Left lobe of liver (tissue), 2 donors: ENCODE data around the gene HELZ. TPM values are rescaled to one million over a fixed set of nuclear protein-coding genes. Genes with fewer than 3 reads are reported as not detected.

Source experiments
- ATAC-seq: fragments of 200-7000 bp; cut with Tn5 transposase; one replicate; pipeline ENCODE4 v1.9.1; 2020; ENCODE audit warnings: mild to moderate bottlenecking, moderate library complexity
- DNase-seq: peaks from one replicate; pipeline ENCODE4 v3.0.0-alpha.2; 2020; ENCODE audit warnings: low spot score
- total RNA-seq: library from RNA; stranded (reverse); gene quantifications from one replicate; pipeline ENCODE4 v1.2.1, GENCODE V29; 2021
- donor health status: DM: no; HTN: no; CAD: no; lungs with moderate emphysema.
- donor health status: DM: no; HTN: yes; CAD: no.

HELZ gene
- total RNA-seq, 1 donor from 2014 or later = 31.7 TPM

DNA sequence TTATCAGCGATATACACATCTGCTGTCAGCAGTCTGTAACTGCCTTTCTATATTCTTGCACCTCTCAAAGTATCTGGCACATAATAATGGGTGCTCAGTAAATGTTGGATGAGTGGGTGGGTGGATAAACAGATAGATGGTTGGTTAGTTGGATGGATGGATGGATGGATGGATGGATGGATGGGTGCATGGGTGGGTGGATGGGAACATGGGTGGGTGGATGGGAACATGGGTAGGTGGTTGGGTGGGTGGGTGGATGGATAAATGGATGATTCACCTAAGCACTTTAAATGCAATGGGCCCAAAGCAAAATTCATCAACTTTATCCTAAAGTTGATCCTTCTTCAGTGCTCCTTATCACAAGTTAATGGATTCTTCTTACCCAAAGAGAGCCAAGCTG is 48.6 kb downstream of the HELZ start:
- DNase-seq (no peak), ATAC-seq (no peak)

DNA sequence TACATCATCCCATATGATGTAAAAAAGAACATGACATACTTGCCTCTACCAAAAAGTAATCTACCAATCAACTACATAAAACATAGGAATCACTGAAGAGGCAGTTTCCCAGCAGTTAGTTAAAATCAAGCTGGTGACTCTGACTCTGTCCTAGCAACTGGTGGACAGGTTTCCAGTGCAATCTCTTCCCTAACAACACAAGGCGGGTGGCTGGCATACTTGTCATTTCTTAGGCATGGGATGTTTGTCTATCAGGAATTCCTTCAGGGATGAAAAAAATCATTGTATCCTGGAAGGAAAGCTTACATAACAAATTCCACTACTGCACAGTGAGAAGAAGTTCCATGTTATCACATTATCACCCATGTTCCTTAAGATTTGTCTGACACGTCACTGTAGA is 50.9 kb downstream of the HELZ start:
- ATAC-seq = peak; percentile 26
- no peak for DNase-seq

DNA sequence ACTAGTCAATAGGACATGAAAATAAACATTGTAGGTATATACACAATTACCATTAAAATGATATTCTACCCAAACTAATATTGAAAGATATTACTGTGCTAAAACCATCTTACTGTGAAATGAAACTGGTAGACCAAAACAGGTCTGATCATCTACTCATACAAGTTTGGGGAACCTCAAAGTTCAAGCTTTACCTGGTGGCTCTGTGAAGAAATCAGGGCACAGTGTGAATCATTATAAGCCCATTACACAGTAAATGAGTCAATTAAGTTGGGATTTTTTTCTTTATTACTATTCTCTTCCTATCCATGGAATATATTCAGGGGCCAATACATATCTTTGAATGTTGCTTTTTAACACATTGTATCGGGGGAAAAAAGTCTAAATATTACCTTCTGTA is 57.1 kb downstream of the HELZ start:
- ATAC-seq (no peak), DNase-seq (no peak)

DNA sequence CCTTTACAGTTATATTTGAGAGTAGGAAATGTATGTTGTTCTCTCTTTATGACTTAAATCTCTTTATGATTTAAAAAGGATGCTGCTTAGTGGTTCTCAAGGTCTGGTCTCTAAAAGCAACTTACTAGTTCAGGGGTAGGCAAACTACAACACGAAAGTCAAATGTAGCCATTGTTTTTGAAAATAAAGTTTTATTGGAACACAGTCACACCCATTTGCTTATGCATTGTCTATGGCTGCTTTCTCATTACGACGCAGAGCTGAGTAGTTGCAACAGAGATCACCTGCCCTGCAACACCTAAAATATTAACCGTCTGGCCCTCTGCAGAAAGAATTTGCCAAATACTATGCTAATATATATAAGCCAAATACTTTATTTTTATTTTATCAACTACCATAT is 58.2 kb downstream of the HELZ start:
- ATAC-seq (no peak), DNase-seq (no peak)

DNA sequence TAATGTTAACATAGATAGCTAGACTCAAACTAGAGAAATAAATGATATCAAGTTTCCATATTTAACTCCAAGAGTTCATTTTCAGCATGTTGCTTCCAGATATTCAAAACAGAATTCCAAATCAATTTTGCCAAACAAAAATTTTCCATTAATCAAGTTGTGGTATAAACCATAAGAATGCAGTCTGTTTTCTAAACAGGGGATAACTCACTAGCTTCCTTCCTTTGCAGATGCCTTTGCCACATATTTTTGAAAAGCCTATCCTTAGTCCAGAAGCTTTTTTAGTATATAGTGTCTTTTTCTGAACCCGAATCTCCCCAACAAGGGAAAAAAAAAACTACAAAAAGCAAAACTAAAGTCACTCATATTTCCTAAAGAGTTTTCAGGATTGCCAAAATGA is 61.5 kb downstream of the HELZ start:
- DNase-seq (no peak), ATAC-seq (no peak)

DNA sequence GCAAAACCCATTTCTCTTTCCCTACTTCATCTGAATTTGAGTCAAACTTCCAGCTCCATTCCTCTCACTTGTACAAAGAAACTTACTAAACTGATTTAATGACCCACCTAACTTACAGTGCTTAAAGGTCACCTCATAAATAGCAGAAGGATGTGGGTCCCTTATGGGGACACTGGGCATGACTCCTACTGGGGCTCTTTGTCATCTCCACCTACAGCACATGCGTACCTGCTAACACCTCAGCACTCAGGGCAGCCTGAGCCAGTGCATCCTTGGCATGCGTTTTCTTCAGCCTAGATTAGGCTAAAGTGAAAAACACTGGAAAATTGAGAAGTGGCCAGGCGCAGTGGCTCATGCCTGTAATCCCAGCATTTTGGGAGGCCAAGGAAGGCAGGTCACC is 63.2 kb downstream of the HELZ start:
- ATAC-seq (peak; percentile 21), DNase-seq (no peak)

DNA sequence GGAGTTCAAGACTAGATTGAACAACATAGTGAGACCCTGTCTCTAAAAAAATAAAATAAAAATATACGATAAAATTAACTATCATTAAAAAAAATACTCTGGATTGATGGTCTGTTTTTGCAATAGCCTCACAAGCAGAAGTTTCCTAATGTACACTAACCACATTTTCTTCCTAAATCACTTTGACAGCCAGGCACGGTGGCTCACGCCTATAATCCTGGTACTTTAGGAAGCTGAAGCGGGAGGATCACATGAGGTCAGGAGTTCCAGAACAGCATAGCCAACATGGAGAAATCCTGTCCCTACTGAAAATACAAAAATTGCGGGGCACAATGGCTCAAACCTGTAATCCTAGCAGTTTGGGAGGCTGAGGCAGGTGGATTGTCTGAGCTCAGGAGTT is 64.7 kb downstream of the HELZ start:
- ATAC-seq = no peak
- no peak for DNase-seq

DNA sequence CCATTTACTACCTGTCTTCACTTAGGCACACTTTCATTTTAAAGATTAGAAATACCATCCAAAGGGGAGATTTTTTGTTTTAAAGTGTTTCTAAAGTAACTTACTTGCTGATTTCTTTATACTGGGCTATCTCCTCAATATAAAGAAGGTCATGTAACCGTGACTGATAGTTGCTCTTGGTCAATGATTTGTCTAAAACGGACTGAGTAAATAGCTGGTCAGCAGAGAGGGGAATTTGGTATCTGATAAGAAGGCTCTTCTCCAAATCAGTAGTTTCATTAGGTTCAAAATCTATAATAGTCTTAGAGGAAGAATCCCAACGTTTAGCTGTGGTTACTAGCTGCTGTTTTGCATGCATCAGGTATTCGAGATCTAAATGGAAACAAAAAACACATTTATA is 66.4 kb downstream of the HELZ start:
- ATAC-seq = peak; percentile 92

DNA sequence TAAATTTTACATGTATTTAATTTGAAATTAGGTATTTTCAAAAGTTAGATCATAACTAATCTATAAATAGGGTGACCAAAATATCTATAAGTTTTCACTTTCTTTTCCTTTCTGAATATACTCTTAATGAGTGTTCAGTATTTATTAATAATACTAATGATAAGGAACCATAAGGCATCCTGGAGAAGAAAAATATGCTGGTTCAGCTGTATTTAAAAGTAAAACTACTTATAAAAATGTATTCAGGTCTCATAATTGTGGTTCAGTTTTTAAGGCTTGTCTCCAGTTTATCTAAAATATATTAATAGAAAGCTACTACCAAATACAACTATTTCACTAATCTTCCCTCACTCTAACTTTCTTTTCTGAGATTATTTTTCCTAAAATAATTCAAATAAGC is 67.3 kb downstream of the HELZ start:
- DNase-seq (no peak), ATAC-seq (no peak)

More for the DNA sequence above, 66.4 kb downstream of the HELZ start:
- DNase-seq = no peak

DNA sequence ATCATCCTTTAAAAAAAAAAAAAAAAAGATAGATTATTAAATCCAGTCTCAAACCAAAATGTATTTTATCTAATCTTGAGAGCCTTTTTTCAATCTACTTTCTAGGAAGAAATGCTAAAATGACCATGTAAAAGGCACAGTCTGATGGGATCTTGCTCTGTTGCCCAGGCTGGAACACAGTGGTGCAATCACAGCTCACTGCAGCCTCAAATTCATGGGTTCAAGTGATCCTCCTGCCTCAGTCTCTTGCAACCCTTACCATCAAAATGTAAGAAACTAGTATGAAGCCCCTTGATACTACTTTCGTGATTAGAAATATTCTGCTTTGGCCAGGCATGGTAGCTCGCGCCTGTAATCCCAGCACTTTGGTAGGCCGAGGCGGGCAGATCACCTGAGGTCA is 70.8 kb downstream of the HELZ start:
- no peak for DNase-seq
- no peak for ATAC-seq

DNA sequence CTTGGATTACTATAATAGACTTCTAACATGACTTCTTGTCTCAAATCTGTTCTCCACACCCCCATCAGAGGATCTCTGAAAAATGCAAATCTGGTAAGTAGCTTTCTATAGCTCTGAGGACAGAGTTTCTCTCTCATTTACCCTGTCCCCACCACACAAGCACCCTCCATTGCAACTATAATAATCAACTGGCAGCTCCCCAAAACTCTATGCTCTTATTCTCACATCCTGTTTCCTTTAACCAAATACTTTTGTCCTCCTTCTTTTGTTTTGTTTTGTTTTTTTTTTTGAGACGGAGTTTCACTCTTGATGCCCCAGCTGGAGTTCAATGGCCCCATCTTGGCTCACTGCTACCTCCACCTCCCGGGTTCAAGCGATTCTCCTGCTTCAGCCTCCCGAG is 73.4 kb downstream of the HELZ start:
- peak; percentile 16 for ATAC-seq
- no peak for DNase-seq

DNA sequence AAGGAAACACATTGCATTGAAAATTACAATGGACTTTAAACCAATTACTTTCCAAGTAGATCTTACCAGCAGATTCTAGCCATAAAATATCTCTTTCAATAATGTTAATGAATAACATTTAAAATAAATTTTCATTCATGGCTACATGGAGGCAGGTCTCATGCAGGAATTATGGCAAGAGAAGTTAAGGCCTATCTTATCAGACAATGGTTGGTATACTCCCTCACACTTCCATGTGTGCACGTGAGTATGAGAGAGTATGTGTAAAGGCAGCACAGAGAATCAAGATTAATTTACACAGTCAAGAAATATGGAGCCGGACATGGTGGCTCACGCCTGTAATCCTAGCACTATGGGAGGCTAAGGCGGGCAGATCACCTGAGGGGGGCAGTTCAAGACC is 76.5 kb downstream of the HELZ start:
- DNase-seq (no peak), ATAC-seq (no peak)

DNA sequence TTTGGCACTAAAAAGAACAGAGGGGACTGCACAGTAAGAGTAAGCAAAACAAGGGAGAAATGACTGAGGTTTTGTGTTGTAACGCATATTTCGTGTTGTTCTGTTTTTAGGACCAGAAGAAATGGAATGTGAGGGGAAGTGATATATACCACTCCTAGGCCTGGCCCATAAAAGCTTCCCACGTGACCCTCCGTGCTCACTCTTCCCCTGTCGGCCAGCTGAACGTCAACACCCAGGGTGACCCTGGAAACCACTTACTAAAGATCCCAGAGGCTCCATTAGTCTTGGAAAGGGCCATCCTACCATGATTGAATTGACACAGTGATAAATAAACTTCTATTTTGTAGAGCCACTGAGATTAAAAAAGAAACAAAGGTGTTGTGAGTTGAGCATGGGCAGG is 79.8 kb downstream of the HELZ start:
- ATAC-seq (peak; percentile 52), DNase-seq (no peak)

DNA sequence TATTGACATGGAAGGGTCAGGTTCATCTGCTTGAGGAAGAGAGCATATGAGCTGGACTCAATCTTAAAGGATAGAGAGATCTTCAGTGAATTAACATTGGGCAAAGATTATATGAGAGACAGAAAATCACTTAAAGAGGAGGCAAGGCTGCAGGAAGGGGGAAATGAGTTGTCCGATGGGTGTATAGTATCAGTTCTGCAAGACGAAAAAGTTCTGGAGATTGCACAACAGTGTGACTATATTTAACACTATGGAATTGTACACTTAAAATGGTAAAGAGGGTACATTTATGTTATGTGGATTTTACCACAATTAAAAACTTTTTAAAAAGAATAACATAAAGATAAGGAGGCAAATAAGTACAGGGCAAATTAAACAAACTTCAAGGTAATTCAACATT is 80.7 kb downstream of the HELZ start:
- no peak for ATAC-seq
- no peak for DNase-seq

DNA sequence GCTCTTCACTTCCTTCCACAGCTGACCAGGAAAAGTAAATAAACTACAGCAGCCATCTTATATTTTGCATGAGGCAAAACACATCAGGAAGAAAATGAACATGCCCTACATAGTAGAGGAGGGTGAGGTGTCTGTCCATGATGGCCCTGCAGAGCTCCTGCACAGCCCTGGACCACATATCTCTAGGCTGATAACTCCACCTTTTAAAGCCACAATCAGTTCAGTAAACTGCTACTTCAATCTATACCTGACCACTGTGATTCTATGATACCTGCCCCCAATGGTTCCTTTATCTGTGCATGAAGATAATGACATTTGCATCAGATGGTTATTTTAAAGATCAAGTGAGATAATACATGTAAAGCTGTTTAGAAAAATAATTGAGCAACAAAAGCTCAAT is 82.2 kb downstream of the HELZ start:
- ATAC-seq (peak; percentile 14), DNase-seq (no peak)

DNA sequence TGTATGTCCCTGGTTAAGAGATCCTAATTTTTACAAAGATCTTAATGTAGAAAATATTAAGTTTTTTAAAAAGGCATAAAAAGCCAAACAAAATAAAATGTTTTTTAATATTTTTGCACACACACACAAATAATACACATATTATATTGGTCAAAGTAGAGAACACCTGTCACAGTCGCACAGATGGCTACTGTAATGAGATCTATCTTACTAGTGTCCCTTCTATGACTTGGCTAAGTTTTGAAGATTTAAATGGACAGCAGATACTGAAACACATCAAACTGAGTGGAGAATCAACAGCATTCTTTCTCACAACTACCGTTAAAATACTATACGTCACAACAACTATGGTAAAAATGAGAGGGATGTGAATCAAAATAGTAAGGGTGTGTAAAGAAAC is 83.4 kb downstream of the HELZ start:
- DNase-seq (no peak), ATAC-seq (no peak)

DNA sequence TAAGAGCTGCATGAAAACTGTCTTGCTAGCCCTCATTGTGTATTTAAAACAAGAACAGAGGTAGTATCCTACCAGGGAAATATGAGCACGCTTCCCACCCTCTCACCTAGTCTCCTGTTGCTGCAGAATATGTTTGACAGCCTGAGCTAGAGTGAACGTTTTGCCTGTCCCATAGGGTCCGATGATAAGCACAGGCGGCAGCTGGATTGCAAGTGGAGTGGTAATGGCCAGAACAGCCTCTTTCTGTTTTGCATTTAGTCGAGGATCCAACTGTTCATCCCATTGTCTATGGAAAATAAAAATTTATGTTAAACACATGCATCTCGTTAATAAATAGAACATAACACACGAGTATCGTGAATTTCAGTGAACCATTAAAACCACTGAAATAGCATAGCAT is 84.2 kb downstream of the HELZ start:
- ATAC-seq = no peak

DNA sequence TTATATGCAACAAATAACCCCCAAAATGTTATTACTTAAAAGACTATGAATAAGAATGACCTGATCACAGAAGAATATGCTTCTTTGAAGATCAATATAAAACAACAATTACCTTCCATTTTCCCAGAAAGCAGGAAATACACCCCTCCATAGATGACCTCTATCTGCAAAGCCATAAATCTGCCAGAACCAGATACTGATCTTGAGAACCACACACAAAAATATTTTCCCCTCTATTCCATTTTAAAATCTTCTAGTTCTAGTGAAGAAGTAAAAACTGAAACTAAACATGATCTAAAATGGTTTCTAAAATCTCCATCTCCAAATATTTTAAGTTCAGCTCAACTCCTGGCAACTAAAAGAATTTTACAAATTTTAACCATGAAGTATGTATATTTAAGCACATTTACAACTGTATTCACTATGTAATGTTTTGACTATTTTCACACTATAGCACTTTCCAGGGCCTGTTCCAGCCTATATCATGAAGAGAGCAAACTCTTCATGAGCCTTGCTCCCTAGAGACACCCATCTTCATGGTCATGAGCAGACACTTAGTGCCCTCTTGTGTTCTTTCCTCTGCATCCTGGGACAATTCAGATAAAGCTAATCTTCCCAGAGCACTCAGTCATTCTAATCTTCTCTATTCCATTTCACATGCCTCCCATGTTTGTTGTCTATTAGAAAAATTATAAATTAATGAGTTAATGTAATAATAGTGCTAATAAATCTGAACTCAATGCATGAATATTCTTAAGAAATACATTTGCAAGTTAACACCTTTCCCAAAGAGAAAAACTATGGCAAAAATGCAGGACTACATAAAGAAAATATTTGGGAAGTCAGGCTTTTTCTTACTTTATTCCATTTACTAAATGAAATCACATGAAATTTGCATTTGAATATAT is 87.0 kb downstream of the HELZ start:
- DNase-seq (no peak), ATAC-seq (peak; percentile 79)

More for the DNA sequence above, 84.2 kb downstream of the HELZ start:
- DNase-seq = no peak

DNA sequence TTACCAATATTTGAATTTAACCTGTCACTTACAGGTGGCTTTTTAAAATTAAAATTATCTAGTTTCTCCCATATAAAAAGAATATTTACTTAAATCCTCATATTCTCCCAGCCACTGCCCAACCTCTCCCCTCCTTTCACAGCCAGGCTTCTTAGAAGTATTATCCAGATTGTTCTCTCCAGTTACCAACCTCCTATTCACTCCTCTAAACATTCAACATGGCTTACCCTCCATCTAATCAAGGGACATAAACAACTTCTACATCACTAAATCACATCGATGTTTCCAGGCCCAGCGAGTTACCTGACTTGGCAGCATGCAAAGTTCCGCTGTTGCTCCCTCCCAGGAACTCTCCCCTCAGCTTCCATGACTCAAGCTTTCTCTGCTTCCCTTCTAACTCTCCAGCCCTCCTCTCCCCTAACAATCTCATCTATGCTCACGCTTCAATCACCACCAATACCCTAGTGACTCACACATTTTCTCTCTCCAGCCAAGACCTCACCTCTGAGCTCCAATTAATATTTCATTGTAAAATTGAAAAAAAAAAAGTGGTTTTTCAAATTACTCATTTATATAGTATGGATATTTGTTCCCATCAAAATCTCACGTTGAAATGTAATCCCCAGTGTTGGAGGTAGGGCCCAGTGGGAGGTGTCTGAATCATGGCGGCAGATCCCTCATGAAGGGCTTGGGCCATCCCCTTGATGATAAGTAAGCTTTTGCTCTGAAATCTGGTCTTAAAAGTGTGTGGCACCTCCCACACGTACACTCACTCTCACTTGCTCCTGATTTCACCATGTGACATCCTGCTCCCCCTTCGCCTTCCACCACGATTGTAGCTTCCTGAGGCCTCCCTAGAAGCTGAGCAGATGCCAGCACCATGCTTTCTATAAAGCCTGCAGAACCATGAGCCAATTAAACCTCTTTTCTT is 88.5 kb downstream of the HELZ start:
- DNase-seq = no peak
- ATAC-seq = no peak

DNA sequence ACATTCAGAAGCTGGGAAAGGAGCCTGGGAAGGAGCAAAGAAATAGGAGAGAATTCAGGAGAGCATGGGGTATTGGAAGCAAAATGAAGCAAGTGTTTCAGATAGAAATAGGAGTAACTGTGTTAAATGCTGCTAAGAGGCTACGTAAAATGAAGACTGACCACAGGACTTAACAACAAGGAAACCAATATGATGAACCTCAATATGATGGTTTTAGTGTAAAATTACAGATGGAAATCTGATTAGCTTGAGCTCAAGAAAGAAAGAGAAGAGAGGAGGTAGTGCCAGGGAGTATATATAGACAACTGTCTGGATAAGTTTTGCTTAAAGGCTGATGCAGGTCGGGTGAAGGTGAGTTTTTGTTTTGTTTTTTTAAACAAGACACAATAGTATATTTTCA is 92.2 kb downstream of the HELZ start:
- no peak for ATAC-seq
- DNase-seq = no peak

DNA sequence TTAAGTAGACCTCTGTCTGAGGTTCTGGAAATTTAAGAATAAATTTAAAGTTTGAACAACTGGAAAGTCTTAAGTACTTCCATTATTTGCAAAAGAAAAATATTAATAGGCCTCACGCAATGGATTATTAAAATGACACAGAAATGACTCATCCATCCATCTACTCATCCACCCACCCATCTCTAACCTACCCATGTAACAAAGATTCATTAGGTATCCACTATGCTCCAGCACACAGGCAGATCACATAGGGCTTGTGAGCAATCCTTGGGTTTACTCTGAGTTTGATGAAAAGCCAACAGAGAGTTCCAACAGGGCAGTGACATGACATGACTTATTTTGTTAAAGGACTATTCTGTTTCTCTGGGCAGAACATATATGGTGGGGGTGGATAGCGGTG is 93.3 kb downstream of the HELZ start:
- ATAC-seq (peak; percentile 41), DNase-seq (no peak)

DNA sequence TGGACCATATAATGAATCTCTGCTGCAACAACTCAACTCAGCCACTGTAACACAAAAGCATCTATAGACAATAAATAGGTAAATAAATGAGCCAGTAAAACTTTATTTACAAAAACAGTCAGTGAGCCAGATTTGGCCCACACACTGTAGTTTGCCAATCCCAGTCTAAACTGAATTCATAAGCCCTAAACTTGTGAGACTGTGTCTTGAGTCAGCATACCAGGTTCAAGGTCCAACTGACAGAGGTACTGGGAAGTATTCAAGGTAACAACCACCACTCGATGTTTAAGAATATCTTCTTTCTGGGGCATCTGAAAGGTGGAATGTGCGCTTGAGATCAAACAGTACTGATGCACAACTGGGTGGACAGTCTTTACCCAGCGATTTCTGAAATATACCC is 94.2 kb downstream of the HELZ start:
- DNase-seq = no peak
- peak; percentile 54 for ATAC-seq
